K562 (cell line): ENCODE data around the gene RPRD1B. TPM values are rescaled to one million over a fixed set of nuclear protein-coding genes. Genes with fewer than 3 reads are reported as not detected.

ENCODE experiments used
- ATAC-seq: fragments of 200-7000 bp; cut with Tn5 transposase; 3 replicates; pipeline ENCODE4 v1.9.1; 2020; ENCODE audit warnings: moderate library complexity
- BruUV-seq: library from RNA; stranded (reverse); fragments of 400-500 nt; replicated peaks from 2 replicates; lab custom pipeline; 2021; lab: Mats Ljungman, UMichigan
- CTCF ChIA-PET: fragments of 300-600 bp; formaldehyde crosslinking; extraction: SDS; loops from one replicate; lab custom pipeline; 2021; ENCODE audit warnings: low intra/inter-chr PET ratio; lab: Yijun Ruan, JAX
- POLR2A ChIA-PET: fragments of 300-600, 350-650 bp; sonication (Branson Sonifier 250); formaldehyde crosslinking; extraction: SDS; loops from one replicate; lab custom pipeline; 2021; ENCODE audit warnings: antibody characterized with exemption, inconsistent platforms; lab: Yijun Ruan, JAX
- DNase-seq, 4 experiments: peaks; one replicate each; pipeline versions ENCODE4 v3.0.0 to v3.0.0-alpha.2; 2011 to 2018; ENCODE audit warnings: low spot score in 3 of 4, mixed read lengths in 3 of 4; ENCODE audit errors: extremely low read depth in 1 of 4
- FAIRE-seq: peaks from 2 replicates; lab custom pipeline; 2011; peaks lifted over from hg19 to GRCh38; lab: Jason Lieb, UNC
- H2AFZ ChIP-seq: 2 replicates; pipeline ENCODE4 v1.6.0; 2011; ENCODE audit warnings: low read depth, low read length, control low read depth, inconsistent platforms
- H3K27ac ChIP-seq: fragments of 200-600 bp; 3 replicates; pipeline ENCODE4 v1.8.0; 2011; ENCODE audit warnings: low read depth, mild to moderate bottlenecking, control low read depth, inconsistent platforms, low read length, moderate library complexity, mixed read lengths; ENCODE audit errors: extremely low read depth
- H3K27me3 ChIP-seq, 2 experiments: fragments of 300-600 bp in 1 of 2; 2 replicates in 1 of 2; 3 replicates in 1 of 2; pipeline versions ENCODE4 v1.6.0 to v1.8.0; 2011; ENCODE audit warnings: inconsistent platforms in 2 of 2, low read length in 2 of 2, mild to moderate bottlenecking in 1 of 2, mixed read lengths in 1 of 2, moderate library complexity in 1 of 2; ENCODE audit not compliant: control insufficient read depth in 2 of 2, insufficient read depth in 2 of 2
- H3K36me3 ChIP-seq: fragments of 300-600 bp; 3 replicates; pipeline ENCODE4 v1.8.0; 2011; ENCODE audit warnings: mild to moderate bottlenecking, low read length, inconsistent platforms; ENCODE audit not compliant: control insufficient read depth, insufficient read depth
- H3K4me1 ChIP-seq, 2 experiments: fragments of 200-600 bp in 1 of 2; replicated peaks in 1 of 2; 2 replicates in 1 of 2; 3 replicates in 1 of 2; pipeline versions ENCODE4 v1.5.1 to v1.8.0; 2011; ENCODE audit warnings: inconsistent platforms in 2 of 2, low read length in 2 of 2, mild to moderate bottlenecking in 1 of 2, mixed read lengths in 1 of 2, moderate library complexity in 1 of 2; ENCODE audit not compliant: control insufficient read depth in 2 of 2, insufficient read depth in 2 of 2
- H3K4me2 ChIP-seq: 2 replicates; pipeline ENCODE4 v1.6.1; 2011; ENCODE audit warnings: low read length, control low read depth, inconsistent platforms, mixed read lengths; ENCODE audit not compliant: insufficient read depth
- H3K4me3 ChIP-seq: fragments of 200-600 bp; sonication (generic), shearing (Covaris generic); 2 replicates; pipeline ENCODE4 v1.5.1; 2016; ENCODE audit warnings: control low read depth, inconsistent platforms
- H3K79me2 ChIP-seq: fragments of 200-600 bp; 3 replicates; pipeline ENCODE4 v1.8.0; 2011; ENCODE audit warnings: low read length, inconsistent platforms; ENCODE audit not compliant: control insufficient read depth, insufficient read depth
- H3K9ac ChIP-seq, 2 experiments: 2 replicates each; pipeline versions ENCODE4 v1.6.0 to v1.6.1; 2011; ENCODE audit warnings: low read depth in 2 of 2, low read length in 2 of 2, control low read depth in 1 of 2, inconsistent platforms in 1 of 2, mild to moderate bottlenecking in 1 of 2, mixed read lengths in 1 of 2; ENCODE audit not compliant: insufficient read depth in 1 of 2
- H3K9me1 ChIP-seq: one replicate; pipeline ENCODE4 v1.6.0; 2011; ENCODE audit warnings: inconsistent platforms, mild to moderate bottlenecking, low read length, moderate library complexity; ENCODE audit not compliant: control insufficient read depth, insufficient read depth
- H3K9me3 ChIP-seq: replicated peaks from 2 replicates; pipeline ENCODE4 v1.5.1; 2011; ENCODE audit warnings: low read depth, low read length, inconsistent platforms; ENCODE audit not compliant: control insufficient read depth, insufficient read depth
- H4K20me1 ChIP-seq: replicated peaks from 2 replicates; pipeline ENCODE4 v1.6.1; 2011; ENCODE audit warnings: low read length, inconsistent platforms, mixed read lengths; ENCODE audit not compliant: control insufficient read depth, insufficient read depth
- ARID2 ChIP-seq: fragments of 450-650 bp; IDR thresholded peaks from 2 replicates; pipeline ENCODE4 v1.6.1; 2017; ENCODE audit warnings: antibody characterized with exemption, mild to moderate bottlenecking
- ATF7 ChIP-seq: fragments of 450-650 bp; IDR thresholded peaks from 2 replicates; pipeline ENCODE4 v1.7.1; 2014; ENCODE audit warnings: mild to moderate bottlenecking, moderate library complexity
- CBX5 ChIP-seq: IDR thresholded peaks from 2 replicates; pipeline ENCODE4 v1.6.1; 2014; ENCODE audit warnings: low read depth, borderline replicate concordance
- CEBPB ChIP-seq: fragments of 450-650 bp; IDR thresholded peaks from 2 replicates; pipeline ENCODE4 v1.6.1; 2016; ENCODE audit warnings: missing genetic modification characterization, missing compliant biosample characterization
- ERF ChIP-seq: fragments of 450-650 bp; formaldehyde crosslinking; IDR thresholded peaks from 2 replicates; pipeline ENCODE4 v1.4.0; 2020; ENCODE audit warnings: mild to moderate bottlenecking, mixed read lengths
- NCOA1 ChIP-seq: fragments of 450-650 bp; IDR thresholded peaks from 2 replicates; pipeline ENCODE4 v1.6.1; 2016; ENCODE audit warnings: low read depth
- NR2C2 ChIP-seq, 2 experiments: fragments of 200-800 bp in 1 of 2; sonication (Bioruptor generic) in 1 of 2; sonication (generic) in 1 of 2; formaldehyde crosslinking in 1 of 2; IDR thresholded peaks; 2 replicates each; pipeline versions ENCODE4 v1.6.1 to v1.8.0; 2016 to 2022; ENCODE audit warnings: mild to moderate bottlenecking in 1 of 2, missing compliant biosample characterization in 1 of 2, missing genetic modification characterization in 1 of 2, missing genetic modification reagents in 1 of 2
- RFX7 ChIP-seq: fragments of 250-450 bp; sonication (Bioruptor Pico); IDR thresholded peaks from 2 replicates; pipeline ENCODE4 v1.5.1; 2021; ENCODE audit warnings: mild to moderate bottlenecking
- TARDBP ChIP-seq: fragments of 450-650 bp; IDR thresholded peaks from 2 replicates; pipeline ENCODE4 v1.6.1; 2016
- ZBTB33 ChIP-seq: sonication (generic); formaldehyde crosslinking; IDR thresholded peaks from 2 replicates; pipeline ENCODE4 v1.8.1; 2023; ENCODE audit warnings: mild to moderate bottlenecking, missing genetic modification reagents
- ZBTB8A ChIP-seq: fragments of 450-650 bp; IDR thresholded peaks from 2 replicates; pipeline ENCODE4 v1.6.1; 2018; ENCODE audit warnings: mild to moderate bottlenecking, moderate library complexity; ENCODE audit not compliant: partially characterized antibody
- ZC3H4 ChIP-seq: sonication (generic); formaldehyde crosslinking; IDR thresholded peaks from 2 replicates; pipeline ENCODE4 v1.9.0; 2021; ENCODE audit warnings: missing genetic modification reagents, borderline replicate concordance
- ZNF764 ChIP-seq: fragments of 250-450 bp; sonication (Bioruptor Pico); IDR thresholded peaks from 2 replicates; pipeline ENCODE4 v1.4.0; 2020; ENCODE audit warnings: low read depth, mild to moderate bottlenecking, moderate library complexity
- WGBS: fragments of 100-300 bp; shearing (Covaris generic); methylation state at CpG from one replicate; pipeline ENCODE4 v1.1.6; 2016; ENCODE audit warnings: low coverage, mixed read lengths; ENCODE audit not compliant: insufficient coverage; ENCODE audit errors: missing lambda C conversion rate; 5-methylcytosine and 5-hydroxymethylcytosine counted together
- in situ Hi-C: fragments of 300-500 bp; cut with MboI; formaldehyde crosslinking; loops from 4 replicates; pipeline ENCODE4 v1.15.0; 2018; ENCODE audit warnings: inconsistent platforms, mixed read lengths
- intact Hi-C: fragments of 100-400 bp; cut with micrococcal nuclease; formaldehyde crosslinking; loops from 2 replicates; pipeline ENCODE4 v1.14.2; 2022
- polyA plus RNA-seq, 8 experiments: library from polyadenylated mRNA; depleted of rRNA in 4 of 8; stranded (reverse) in 5 of 8; unstranded in 3 of 8; fragments of >200 nt; fragmentation: Nextera tagmentation in 2 of 8; fragmentation: Illumina TruSeq in 1 of 8; extraction: Ambion mirVana in 2 of 8; extraction: Trizol in 1 of 8; gene quantifications; 2 replicates each; pipeline versions ENCODE4 v1.2.1 to v1.2.3, GENCODE V29; 2011 to 2014; ENCODE audit warnings: inconsistent platforms in 1 of 8, missing spikeins in 1 of 8
- total RNA-seq, 7 experiments: library from RNA; depleted of rRNA in 6 of 7; stranded (reverse); fragments of >200 nt in 6 of 7; fragmentation: Illumina TruSeq in 2 of 7; extraction: Trizol in 2 of 7; gene quantifications; 2 replicates each; pipeline versions ENCODE4 v1.2.1 to v1.2.3, GENCODE V29; 2011 to 2021; ENCODE audit warnings: low replicate concordance in 1 of 7

Gene RPRD1B
- total and polyA plus RNA-seq, 9 of the 15 experiments (the other 6 are each of a cell fraction or from before 2014, with no cell fraction given), result 5.5 to 43.0 (median 24.4) TPM

- in situ Hi-C loops (no loop called here), intact Hi-C loops (loop anchor here (10.0 kb wide), 1 partner anchor 345 kb away; no protein-coding TSS in a partner anchor)
- CTCF ChIA-PET, result no interaction called here
Measured at GRCh38 chr20:37999526-38000263, 33.9 kb upstream of the RPRD1B start.

DNA sequence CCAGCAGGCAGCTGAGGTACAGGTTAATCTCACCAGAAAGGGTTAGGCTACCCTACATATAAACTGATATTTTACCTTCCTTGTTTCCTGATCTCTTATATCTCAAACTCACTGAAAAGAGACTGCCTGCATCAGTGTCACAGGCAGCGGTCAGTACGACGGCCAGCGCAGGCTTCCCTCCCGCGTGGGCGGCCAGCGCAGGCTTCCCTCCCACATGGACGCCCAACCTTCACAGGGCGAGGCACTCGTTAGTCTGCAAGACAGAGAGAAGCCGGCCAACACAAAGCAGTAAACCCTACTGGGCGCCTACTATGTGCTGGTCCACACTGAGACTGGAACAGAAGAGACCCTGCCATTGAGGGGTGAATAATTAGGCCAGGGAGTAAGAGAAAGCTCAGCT lies 33.3 kb upstream of the RPRD1B start:
- no peaks in the 10 kb centered on the region; the same call in 1 of the 3 replicates for H3K79me2 ChIP-seq
- WGBS, result 75% methylated on average over 13 of the region's 13 CpGs
- no peak for FAIRE-seq
- H3K9me1 ChIP-seq, result no peaks in the 10 kb centered on the region
- intact Hi-C loops, result no loop called here
- no peaks in the 10 kb centered on the region for H3K27me3 ChIP-seq
- no TSS peak for BruUV-seq
- H3K9me3 ChIP-seq, result no peaks in the 10 kb centered on the region
- peaks cover 8 to 10% of the 10 kb centered on the region in 2 experiments; a peak in 4 of 5 replicates for H3K4me1 ChIP-seq
- no peak overlapping the region for H3K9ac ChIP-seq
- ATAC-seq, result no peak
- ChIA-PET CTCF (no interaction called here), POLR2A (no interaction called here)
- no peak overlapping the region for H3K4me3 ChIP-seq
- H3K27ac ChIP-seq, result no peak overlapping the region; the same call in 2 of the 3 replicates
- H4K20me1 ChIP-seq, result 0 out of 2 replicates have a peak, but pooled peaks cover 10% of the 10 kb centered on the region
- H2AFZ ChIP-seq, result no peak overlapping the region
- peak in 3 of 4 experiments; percentile 19 to 35 (median 31) for DNase-seq
- H3K36me3 ChIP-seq, result peaks cover 97% of the 10 kb centered on the region
- H3K4me2 ChIP-seq, result no peak overlapping the region
- in situ Hi-C loops, result no loop called here
- TF ChIP-seq ZBTB33 (CRISPR knock-in tag), result peak; percentile 86
- TF ChIP-seq ZBTB8A, result no peak
- no peak for TF ChIP-seq CEBPB
- no peak for TF ChIP-seq CBX5
- TF ChIP-seq ARID2, result no peak

More at GRCh38 chr20:37999526-38000263, 33.9 kb upstream of the RPRD1B start:
- no peak overlapping the region for H3K4me2 ChIP-seq
- H3K9me3 ChIP-seq, result no peaks in the 10 kb centered on the region
- no TSS peak for BruUV-seq
- H3K4me3 ChIP-seq, result no peak overlapping the region
- no peaks in the 10 kb centered on the region for H3K27me3 ChIP-seq
- ATAC-seq (no peak), DNase-seq (no peak), FAIRE-seq (no peak)
- no peak overlapping the region for H2AFZ ChIP-seq
- no peak overlapping the region; the same call in 2 of the 3 replicates for H3K27ac ChIP-seq
- 0 out of 2 replicates have a peak, but pooled peaks cover 10% of the 10 kb centered on the region for H4K20me1 ChIP-seq
- no peak overlapping the region for H3K9ac ChIP-seq
- TF ChIP-seq NR2C2 (CRISPR knock-in tag; IDR thresholded peaks at IDR 0.05) (no peak), NR2C2 (tag; IDR thresholded peaks at IDR 0.05) (no peak), ATF7 (no peak), ZC3H4 (CRISPR knock-in tag) (no peak), ZNF764 (CRISPR knock-in tag) (no peak), ERF (no peak), TARDBP (no peak), RFX7 (CRISPR knock-in tag) (no peak), NCOA1 (no peak)
- H3K36me3 ChIP-seq, result peaks cover 97% of the 10 kb centered on the region
- POLR2A ChIA-PET, result interaction anchor here (0.5 kb wide), 1 partner anchor 129 kb away, joined by 3 read pairs; no protein-coding TSS in a partner anchor
- no peaks in the 10 kb centered on the region; the same call in 1 of the 3 replicates for H3K79me2 ChIP-seq
- H3K4me1 ChIP-seq, result peaks cover 8 to 10% of the 10 kb centered on the region in 2 experiments; a peak in 4 of 5 replicates
- H3K9me1 ChIP-seq, result no peaks in the 10 kb centered on the region
- WGBS, result 85% methylated on average over 15 of the region's 15 CpGs
